Measurements from ENCODE around the gene NUDT4. TPM values are rescaled to one million over a fixed set of nuclear protein-coding genes. Genes with fewer than 3 reads are reported as not detected.

The NUDT4 gene
- total and polyA plus RNA-seq, 9 of the 15 experiments (the other 6 are each of a cell fraction or from before 2014, with no cell fraction given) = 38.1 to 164 (median 99.2) TPM

DNA sequence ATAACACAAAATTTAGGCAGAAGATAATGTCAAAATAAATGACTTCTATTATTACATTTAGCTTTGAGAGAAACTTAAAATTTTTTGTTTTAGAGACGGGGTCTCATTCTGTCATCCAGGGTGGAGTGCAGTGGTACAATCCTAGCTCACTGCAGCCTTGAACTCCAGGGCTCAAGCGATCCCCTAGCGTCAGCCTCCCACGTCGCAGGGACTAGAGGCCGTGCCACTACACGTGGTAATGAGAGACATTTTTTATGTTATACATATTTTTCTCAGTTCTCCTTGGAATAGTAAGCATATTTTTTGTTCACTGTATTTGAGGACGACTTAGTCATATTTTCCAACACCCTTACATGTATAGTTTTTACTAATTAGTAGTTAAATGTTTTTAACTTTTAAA, 21.5 kb upstream of the NUDT4 start (continued):
- TF ChIP-seq, protein P1, sequence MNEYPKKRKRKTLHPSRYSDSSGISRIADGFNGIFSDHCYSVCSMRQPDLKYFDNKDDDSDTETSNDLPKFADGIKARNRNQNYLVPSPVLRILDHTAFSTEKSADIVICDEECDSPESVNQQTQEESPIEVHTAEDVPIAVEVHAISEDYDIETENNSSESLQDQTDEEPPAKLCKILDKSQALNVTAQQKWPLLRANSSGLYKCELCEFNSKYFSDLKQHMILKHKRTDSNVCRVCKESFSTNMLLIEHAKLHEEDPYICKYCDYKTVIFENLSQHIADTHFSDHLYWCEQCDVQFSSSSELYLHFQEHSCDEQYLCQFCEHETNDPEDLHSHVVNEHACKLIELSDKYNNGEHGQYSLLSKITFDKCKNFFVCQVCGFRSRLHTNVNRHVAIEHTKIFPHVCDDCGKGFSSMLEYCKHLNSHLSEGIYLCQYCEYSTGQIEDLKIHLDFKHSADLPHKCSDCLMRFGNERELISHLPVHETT (CRISPR knock-in tag; conservative IDR thresholded peaks at IDR 0.05 in 1 of 2, IDR thresholded peaks at IDR 0.05 in 1 of 2) = no peak
- TF ChIP-seq, protein P2, sequence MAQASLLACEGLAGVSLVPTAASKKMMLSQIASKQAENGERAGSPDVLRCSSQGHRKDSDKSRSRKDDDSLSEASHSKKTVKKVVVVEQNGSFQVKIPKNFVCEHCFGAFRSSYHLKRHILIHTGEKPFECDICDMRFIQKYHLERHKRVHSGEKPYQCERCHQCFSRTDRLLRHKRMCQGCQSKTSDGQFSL (CRISPR knock-in tag; IDR thresholded peaks at IDR 0.05) = no peak
- TF ChIP-seq, protein P2 (tag; IDR thresholded peaks at IDR 0.05) = no peak
- peak; percentile 74 for TF ChIP-seq CREM (IDR thresholded peaks at IDR 0.05; ENCODE audit: low read depth)
- TF ChIP-seq, protein P3, sequence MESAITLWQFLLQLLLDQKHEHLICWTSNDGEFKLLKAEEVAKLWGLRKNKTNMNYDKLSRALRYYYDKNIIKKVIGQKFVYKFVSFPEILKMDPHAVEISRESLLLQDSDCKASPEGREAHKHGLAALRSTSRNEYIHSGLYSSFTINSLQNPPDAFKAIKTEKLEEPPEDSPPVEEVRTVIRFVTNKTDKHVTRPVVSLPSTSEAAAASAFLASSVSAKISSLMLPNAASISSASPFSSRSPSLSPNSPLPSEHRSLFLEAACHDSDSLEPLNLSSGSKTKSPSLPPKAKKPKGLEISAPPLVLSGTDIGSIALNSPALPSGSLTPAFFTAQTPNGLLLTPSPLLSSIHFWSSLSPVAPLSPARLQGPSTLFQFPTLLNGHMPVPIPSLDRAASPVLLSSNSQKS (CRISPR knock-in tag; IDR thresholded peaks at IDR 0.05) = no peak
- TF ChIP-seq CSDE1 (IDR thresholded peaks at IDR 0.05) = no peak
- no peak for TF ChIP-seq PCBP1 (IDR thresholded peaks at IDR 0.05; ENCODE audit: low read depth, low read length, poor library complexity, severe bottlenecking)
- TF ChIP-seq JUND (IDR thresholded peaks at IDR 0.05; ENCODE audit: borderline replicate concordance, low read depth, low read length) = no peak
- TF ChIP-seq JUND (tag; IDR thresholded peaks at IDR 0.05; ENCODE audit: borderline replicate concordance, low read depth, low read length) = no peak
- TF ChIP-seq, protein P4, sequence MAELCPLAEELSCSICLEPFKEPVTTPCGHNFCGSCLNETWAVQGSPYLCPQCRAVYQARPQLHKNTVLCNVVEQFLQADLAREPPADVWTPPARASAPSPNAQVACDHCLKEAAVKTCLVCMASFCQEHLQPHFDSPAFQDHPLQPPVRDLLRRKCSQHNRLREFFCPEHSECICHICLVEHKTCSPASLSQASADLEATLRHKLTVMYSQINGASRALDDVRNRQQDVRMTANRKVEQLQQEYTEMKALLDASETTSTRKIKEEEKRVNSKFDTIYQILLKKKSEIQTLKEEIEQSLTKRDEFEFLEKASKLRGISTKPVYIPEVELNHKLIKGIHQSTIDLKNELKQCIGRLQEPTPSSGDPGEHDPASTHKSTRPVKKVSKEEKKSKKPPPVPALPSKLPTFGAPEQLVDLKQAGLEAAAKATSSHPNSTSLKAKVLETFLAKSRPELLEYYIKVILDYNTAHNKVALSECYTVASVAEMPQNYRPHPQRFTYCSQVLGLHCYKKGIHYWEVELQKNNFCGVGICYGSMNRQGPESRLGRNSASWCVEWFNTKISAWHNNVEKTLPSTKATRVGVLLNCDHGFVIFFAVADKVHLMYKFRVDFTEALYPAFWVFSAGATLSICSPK (IDR thresholded peaks at IDR 0.05; ENCODE audit: borderline replicate concordance) = no peak
- TF ChIP-seq HMG20B (CRISPR knock-in tag; IDR thresholded peaks at IDR 0.05) = no peak
- TF ChIP-seq POU5F1 (IDR thresholded peaks at IDR 0.05; ENCODE audit: borderline replicate concordance, low read depth, low read length, partially characterized antibody) = no peak
- TF ChIP-seq, protein P5, sequence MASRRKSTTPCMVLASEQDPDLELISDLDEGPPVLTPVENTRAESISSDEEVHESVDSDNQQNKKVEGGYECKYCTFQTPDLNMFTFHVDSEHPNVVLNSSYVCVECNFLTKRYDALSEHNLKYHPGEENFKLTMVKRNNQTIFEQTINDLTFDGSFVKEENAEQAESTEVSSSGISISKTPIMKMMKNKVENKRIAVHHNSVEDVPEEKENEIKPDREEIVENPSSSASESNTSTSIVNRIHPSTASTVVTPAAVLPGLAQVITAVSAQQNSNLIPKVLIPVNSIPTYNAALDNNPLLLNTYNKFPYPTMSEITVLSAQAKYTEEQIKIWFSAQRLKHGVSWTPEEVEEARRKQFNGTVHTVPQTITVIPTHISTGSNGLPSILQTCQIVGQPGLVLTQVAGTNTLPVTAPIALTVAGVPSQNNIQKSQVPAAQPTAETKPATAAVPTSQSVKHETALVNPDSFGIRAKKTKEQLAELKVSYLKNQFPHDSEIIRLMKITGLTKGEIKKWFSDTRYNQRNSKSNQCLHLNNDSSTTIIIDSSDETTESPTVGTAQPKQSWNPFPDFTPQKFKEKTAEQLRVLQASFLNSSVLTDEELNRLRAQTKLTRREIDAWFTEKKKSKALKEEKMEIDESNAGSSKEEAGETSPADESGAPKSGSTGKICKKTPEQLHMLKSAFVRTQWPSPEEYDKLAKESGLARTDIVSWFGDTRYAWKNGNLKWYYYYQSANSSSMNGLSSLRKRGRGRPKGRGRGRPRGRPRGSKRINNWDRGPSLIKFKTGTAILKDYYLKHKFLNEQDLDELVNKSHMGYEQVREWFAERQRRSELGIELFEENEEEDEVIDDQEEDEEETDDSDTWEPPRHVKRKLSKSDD (conservative IDR thresholded peaks at IDR 0.05; ENCODE audit: low read length) = no peak
- TF ChIP-seq, protein P6, sequence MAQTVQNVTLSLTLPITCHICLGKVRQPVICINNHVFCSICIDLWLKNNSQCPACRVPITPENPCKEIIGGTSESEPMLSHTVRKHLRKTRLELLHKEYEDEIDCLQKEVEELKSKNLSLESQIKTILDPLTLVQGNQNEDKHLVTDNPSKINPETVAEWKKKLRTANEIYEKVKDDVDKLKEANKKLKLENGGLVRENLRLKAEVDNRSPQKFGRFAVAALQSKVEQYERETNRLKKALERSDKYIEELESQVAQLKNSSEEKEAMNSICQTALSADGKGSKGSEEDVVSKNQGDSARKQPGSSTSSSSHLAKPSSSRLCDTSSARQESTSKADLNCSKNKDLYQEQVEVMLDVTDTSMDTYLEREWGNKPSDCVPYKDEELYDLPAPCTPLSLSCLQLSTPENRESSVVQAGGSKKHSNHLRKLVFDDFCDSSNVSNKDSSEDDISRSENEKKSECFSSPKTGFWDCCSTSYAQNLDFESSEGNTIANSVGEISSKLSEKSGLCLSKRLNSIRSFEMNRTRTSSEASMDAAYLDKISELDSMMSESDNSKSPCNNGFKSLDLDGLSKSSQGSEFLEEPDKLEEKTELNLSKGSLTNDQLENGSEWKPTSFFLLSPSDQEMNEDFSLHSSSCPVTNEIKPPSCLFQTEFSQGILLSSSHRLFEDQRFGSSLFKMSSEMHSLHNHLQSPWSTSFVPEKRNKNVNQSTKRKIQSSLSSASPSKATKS (CRISPR knock-in tag; IDR thresholded peaks at IDR 0.05) = no peak
- TF ChIP-seq SRSF9 (IDR thresholded peaks at IDR 0.05; ENCODE audit: borderline replicate concordance, low read depth, low read length) = no peak
